ENCODE measurements around the gene MYO5B.

MYO5B gene

GRCh38 chr18:49933530-49934128 is 261.3 kb downstream of the MYO5B start:
- no peak overlapping the region for H3K4me3 ChIP-seq (ENCODE audit: low read depth, low read length)
- no peak for DNase-seq (ENCODE audit: low read depth)
- TF ChIP-seq CTCF (IDR thresholded peaks at IDR 0.05; ENCODE audit: low read depth, low read length, missing control alignments): no peak
- in situ Hi-C loops (cut with HindIII; ENCODE audit: low sequenced_read_pairs): loop anchor here (5.0 kb wide), 1 partner anchor 39 kb away; no protein-coding TSS in a partner anchor

DNA sequence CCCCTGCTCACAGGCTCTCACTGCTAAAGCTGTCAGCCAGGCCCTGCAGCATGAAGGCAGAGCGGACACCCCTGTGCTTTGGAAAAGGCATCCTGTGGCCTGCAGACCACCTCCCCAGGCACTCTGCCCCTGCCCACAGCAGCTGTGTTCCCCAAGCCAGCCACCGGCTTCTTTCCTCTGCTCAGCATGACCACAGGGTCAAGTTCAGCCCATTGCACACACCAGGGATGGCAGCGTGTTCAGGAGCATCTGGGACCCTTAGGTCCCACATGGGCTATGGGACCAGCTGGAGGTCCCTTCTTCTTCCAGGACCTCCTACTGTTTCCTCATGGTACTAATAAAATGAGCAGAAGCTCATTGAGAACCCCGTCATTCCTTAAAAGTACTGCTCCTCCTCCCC is 263.2 kb downstream of the MYO5B start:
- in situ Hi-C loops (cut with HindIII; ENCODE audit: low sequenced_read_pairs): loop anchor here (5.0 kb wide), 1 partner anchor 41 kb away; no protein-coding TSS in a partner anchor
- TF ChIP-seq CTCF (IDR thresholded peaks at IDR 0.05; ENCODE audit: low read depth, low read length, missing control alignments): no peak
- DNase-seq (ENCODE audit: low read depth): no peak
- no peak overlapping the region for H3K4me3 ChIP-seq (ENCODE audit: low read depth, low read length)

DNA sequence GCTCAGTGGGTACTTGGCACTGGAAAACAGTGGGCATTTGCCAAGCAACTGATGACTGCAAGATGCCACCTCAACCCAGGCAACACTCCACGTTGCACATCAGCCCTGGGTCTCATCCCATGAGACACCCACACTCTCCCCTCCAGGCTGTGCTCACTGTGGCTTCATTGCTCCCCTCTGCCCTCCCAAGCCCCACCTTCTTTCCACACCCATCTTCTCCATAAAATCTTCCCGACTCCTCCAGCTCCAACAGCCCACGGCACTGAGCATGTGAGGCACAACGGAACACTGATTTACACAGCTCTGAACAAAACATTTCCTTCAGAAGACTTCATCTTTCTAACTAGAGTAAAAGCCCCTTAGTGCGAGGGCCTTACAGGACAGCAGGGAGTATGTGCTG is 263.8 kb downstream of the MYO5B start:
- in situ Hi-C loops (cut with HindIII; ENCODE audit: low sequenced_read_pairs): loop anchor here (5.0 kb wide), 1 partner anchor 41 kb away; no protein-coding TSS in a partner anchor
- no peak for TF ChIP-seq CTCF (IDR thresholded peaks at IDR 0.05; ENCODE audit: low read depth, low read length, missing control alignments)
- DNase-seq (ENCODE audit: low read depth): no peak
- H3K4me3 ChIP-seq (ENCODE audit: low read depth, low read length): no peak overlapping the region

GRCh38 chr18:49926106-49926745 is 268.7 kb downstream of the MYO5B start:
- DNase-seq (ENCODE audit: low read depth): peak; percentile 79
- TF ChIP-seq CTCF (IDR thresholded peaks at IDR 0.05; ENCODE audit: low read depth, low read length, missing control alignments): no peak
- no peak overlapping the region for H3K4me3 ChIP-seq (ENCODE audit: low read depth, low read length)
- in situ Hi-C loops (cut with HindIII; ENCODE audit: low sequenced_read_pairs): no loop called here

- TF ChIP-seq CTCF (IDR thresholded peaks at IDR 0.05; ENCODE audit: low read depth, low read length, missing control alignments): no peak
- no peak overlapping the region for H3K4me3 ChIP-seq (ENCODE audit: low read depth, low read length)
- no peak for DNase-seq (ENCODE audit: low read depth)
- in situ Hi-C loops (cut with HindIII; ENCODE audit: low sequenced_read_pairs): no loop called here
These were observed 270.5 kb downstream of the MYO5B start for GRCh38 chr18:49924293-49924983.

DNA sequence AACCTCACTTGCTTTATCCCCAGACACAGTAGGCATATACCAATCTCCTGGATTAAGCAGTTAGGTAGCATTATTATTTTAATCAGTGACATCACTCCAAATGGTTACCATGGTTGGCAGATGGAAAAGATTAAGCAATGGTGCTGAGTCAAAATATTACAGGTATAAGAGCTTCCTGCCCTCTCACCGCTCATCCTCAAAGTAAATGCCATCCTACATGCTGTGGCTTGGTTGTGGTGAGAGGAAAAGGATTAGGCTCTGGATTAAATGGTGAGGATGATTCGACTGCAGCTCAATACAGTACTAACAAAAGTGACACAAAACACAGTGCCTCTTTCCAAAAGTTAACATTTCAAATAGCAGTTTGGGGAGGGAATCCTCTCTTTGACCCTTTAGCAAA is 272.7 kb downstream of the MYO5B start:
- no peak for TF ChIP-seq CTCF (IDR thresholded peaks at IDR 0.05; ENCODE audit: low read depth, low read length, missing control alignments)
- H3K4me3 ChIP-seq (ENCODE audit: low read depth, low read length): no peak overlapping the region
- in situ Hi-C loops (cut with HindIII; ENCODE audit: low sequenced_read_pairs): no loop called here
- DNase-seq (ENCODE audit: low read depth): no peak
